HG02588 (cell line): ENCODE data around the gene CERS6.
"Not testable (repeated sequence)": the region's sequence is repeated elsewhere in the genome, so short reads cannot be mapped to it uniquely, and the experiment has no call there.

ENCODE experiments used
- ATAC-seq: cut with Tn5 transposase; IDR thresholded peaks from one replicate; pipeline ENCODE4 v1.9.1; 2021; ENCODE audit warnings: mild to moderate bottlenecking, moderate library complexity; ENCODE audit not compliant: unreplicated experiment

Gene CERS6

GRCh38 chr2:168791140-168791539, 335.1 kb downstream of the CERS6 start:
- not testable (repeated sequence) for ATAC-seq

- ATAC-seq = no peak
These were observed 337.5 kb downstream of the CERS6 start for GRCh38 chr2:168793596-168793995.

- no peak for ATAC-seq
These were observed 338.9 kb downstream of the CERS6 start for GRCh38 chr2:168794968-168795367.

- ATAC-seq = no peak
These were observed 340.1 kb downstream of the CERS6 start for GRCh38 chr2:168796090-168796577.

GRCh38 chr2:168796583-168797285, 340.7 kb downstream of the CERS6 start:
- no peak for ATAC-seq

- ATAC-seq = no peak
These were observed 341.2 kb downstream of the CERS6 start for GRCh38 chr2:168797286-168797655.

GRCh38 chr2:168798076-168798887, 342.2 kb downstream of the CERS6 start:
- ATAC-seq = no peak

GRCh38 chr2:168798888-168799410, 342.9 kb downstream of the CERS6 start:
- no peak for ATAC-seq

- ATAC-seq = no peak
These were observed 345.4 kb downstream of the CERS6 start for GRCh38 chr2:168801471-168801870.

- ATAC-seq = no peak
These were observed 346.1 kb downstream of the CERS6 start, which contains the start of gene NOSTRIN for GRCh38 chr2:168801961-168802858. TSS of gene NOSTRIN (plus strand) at chr2:168802637. CDS start at chr2:168802647, 10 bp downstream.

- ATAC-seq = no peak
These were observed 347.0 kb downstream of the CERS6 start for GRCh38 chr2:168802859-168803725.

GRCh38 chr2:168804214-168804613, 348.1 kb downstream of the CERS6 start:
- no peak for ATAC-seq

- no peak for ATAC-seq
These were observed 349.5 kb downstream of the CERS6 start for GRCh38 chr2:168805615-168806014.

GRCh38 chr2:168809537-168809936, 353.5 kb downstream of the CERS6 start:
- no peak for ATAC-seq

GRCh38 chr2:168810235-168810634, 354.2 kb downstream of the CERS6 start:
- ATAC-seq = no peak

GRCh38 chr2:168811696-168812095, 355.6 kb downstream of the CERS6 start:
- ATAC-seq = no peak

GRCh38 chr2:168814046-168814445, 358.0 kb downstream of the CERS6 start:
- no peak for ATAC-seq

- no peak for ATAC-seq
These were observed 359.2 kb downstream of the CERS6 start for GRCh38 chr2:168814939-168815907.

- no peak for ATAC-seq
These were observed 360.3 kb downstream of the CERS6 start for GRCh38 chr2:168816369-168816768.
